ENCODE results near the gene WWC2.
"Not testable (repeated sequence)": the region's sequence is repeated elsewhere in the genome, so short reads cannot be mapped to it uniquely, and the experiment has no call there.

The WWC2 gene

DNA sequence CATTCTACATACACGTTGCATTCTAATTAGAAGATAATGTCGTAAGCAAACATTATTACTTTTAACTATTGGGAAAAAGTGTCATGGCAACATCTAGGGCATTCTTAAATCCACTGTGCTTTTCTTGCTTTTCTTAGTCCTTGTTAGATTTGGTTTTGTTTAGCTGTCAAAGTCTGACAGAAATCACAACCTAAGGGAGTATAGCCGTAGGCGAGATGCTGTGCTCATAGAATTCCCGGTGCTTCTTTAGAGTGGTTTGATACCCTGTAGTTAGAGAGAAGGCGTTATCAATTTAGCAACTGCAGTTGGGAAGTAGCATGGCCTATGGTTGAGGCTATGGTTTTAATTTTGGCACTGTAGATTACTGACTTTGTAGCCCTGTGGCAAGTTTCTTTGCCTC is 45.7 kb downstream of the WWC2 start:
- no peak for DNase-seq

- DNase-seq: no peak
Measured at GRCh38 chr4:183145773-183146172, 46.7 kb downstream of the WWC2 start.

DNA sequence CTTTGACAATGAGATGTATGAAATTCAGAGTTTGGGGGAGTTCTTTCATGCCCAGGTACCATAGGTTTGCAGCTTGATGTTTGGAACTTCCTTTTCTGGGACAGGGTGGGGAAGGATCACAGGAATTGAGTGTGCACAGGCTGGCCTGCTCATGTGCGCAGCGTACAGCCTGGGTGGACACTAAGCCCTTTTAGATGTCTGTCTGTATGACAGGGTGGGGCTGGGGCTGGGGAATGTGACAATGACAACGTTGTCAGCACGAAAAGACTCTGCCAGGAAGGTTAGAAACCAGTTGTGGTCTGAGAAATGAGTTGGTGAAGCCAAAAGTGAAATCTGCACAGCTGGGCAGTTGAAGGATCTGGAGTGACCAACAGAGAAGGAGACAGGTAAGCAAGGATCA is 47.4 kb downstream of the WWC2 start:
- no peak for DNase-seq

GRCh38 chr4:183147196-183147595 is 48.1 kb downstream of the WWC2 start:
- DNase-seq: no peak

- no peak for DNase-seq
Measured at GRCh38 chr4:183147983-183148382, 48.9 kb downstream of the WWC2 start.

DNA sequence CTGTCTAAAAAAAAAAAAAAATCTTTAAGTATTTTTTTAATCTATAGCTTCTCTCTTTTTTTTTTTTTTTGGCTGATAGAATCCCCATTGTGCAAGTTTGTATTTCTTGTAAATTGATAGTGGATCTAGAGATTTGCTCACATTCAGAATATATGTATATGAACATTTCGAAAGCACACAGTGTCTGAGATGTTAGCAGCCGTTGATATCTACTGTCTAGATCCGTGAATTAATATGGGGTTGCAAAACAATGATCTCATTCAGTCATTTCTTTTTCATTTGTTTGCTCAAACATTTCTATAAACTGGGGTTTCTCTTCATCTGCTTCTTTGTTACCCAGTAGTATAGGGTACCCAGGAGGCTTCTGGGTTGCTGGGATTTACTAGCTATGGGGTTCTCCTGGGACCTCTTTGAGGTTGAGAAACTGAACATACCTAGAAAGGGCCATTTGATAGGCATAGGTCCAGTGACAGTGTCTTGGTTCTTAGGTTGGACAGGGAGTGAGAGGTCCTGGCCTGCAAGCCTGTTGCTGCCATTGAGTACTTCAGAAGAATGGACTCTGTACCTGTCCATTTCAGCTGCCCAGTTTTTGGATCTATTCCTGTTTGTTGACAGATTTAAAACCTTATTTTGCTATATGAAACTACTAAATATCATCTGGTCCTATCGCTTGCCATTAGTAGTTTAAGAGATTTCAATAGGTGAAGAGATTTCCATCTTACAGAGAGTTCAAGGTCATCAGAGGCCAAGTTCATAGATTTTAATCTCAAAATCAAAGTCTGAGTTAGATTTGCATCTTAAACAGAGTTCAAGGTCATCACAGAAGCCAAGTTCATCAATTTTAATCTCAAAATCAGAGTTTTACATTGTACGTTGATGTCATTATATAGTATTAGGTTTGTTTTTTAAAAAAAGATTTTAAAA is 50.8 kb downstream of the WWC2 start:
- DNase-seq: no peak

DNA sequence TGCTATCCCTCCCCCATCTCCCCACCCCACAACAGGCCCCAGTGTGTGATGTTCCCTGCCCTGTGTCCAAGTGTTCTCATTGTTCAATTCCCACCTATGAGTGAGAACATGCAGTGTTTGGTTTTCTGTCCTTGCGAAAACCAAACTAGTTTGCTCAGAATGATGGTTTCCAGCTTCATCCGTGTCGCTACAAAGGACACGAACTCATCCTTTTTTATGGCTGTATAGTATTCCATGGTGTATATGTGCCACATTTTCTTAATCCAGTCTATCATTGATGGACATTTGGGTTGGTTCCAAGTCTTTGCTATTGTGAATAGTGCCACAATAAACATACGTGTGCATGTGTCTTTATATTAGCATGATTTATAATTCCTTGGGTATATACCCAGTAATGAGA is 51.6 kb downstream of the WWC2 start:
- not testable (repeated sequence) for DNase-seq

DNA sequence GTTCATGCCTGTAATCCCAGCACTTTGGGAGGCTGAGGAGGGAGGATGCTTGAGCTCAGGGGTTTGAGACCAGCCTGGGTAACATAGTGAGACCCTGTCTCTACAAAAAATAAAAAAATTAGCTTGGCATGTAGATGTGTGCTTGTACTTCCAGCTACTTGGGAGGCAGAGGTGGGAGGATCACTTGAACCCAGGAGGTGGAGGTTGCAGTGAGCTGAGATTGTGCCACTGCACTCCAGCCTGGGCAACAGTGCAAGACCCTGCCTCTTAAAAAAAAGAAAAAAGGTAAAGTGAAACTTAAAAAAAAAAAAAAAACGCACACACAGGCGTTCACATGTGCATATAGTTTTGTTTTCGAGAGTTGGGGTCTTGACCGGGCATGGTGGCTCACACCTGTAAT is 53.2 kb downstream of the WWC2 start:
- not testable (repeated sequence) for DNase-seq

DNA sequence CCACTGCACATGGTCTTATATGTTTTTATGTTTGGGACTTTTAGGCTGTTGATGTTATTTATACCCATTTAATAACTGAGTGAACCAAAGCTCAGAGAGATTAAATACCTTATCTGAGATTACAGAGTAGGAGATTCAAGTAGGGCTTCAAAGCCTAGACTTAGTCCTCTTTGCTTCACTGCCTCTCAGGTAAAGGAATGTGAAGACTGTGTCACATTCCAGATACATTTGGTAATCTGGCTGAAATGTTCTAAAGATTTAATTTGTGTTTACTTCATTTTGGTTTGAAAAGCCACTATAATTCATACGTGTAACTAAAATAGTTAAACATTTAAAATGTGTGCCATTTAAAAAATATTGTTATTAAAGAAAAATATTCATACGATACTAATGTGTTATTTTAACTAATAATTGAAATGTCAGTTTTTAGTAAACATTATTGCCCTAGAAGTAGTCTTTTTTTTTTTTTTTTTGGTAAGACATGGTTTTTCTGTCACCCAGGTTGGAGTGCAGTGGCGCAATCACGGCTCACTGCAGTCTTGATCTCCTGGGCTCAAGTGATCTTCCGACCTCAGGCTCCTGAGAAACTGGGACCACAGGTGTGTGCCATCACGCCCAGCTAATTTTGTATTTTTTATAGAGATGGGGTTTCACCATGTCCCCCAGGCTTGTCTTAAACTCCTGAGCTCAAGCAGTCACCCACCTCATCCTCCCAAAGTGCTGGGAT is 54.3 kb downstream of the WWC2 start:
- no peak for DNase-seq

DNA sequence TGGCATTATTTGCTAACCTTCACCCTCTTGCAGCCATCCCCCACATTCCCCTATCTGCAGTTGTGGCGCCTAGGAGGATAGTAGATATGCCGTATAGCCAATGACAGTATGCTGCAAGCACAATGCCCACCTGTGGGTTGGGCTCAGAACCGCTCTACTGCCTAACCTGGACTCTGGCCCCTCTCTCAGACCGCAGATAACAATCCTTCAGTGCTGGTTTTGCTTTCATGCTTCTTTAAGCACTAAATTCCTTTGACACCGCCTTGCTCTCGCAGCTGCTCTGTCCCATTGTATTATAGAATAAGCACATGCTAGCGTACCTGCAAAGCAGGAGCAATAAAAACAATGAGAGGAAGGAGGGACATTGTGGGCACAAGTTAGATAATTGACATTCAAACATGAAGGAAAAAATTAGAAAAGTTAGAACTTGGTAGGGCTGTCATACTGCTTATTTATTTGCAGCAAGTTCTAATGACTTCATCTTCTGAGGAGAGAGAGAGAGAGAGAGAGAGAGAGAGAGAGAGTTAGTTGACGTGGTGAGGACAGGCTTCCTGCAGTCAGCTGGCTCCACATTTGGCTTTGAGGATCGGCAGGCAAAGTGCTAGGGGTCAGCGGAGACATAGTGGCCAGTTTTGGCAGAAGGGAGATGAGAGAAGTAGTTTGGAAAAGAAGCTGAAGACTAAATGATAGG is 55.8 kb downstream of the WWC2 start:
- no peak for DNase-seq

DNA sequence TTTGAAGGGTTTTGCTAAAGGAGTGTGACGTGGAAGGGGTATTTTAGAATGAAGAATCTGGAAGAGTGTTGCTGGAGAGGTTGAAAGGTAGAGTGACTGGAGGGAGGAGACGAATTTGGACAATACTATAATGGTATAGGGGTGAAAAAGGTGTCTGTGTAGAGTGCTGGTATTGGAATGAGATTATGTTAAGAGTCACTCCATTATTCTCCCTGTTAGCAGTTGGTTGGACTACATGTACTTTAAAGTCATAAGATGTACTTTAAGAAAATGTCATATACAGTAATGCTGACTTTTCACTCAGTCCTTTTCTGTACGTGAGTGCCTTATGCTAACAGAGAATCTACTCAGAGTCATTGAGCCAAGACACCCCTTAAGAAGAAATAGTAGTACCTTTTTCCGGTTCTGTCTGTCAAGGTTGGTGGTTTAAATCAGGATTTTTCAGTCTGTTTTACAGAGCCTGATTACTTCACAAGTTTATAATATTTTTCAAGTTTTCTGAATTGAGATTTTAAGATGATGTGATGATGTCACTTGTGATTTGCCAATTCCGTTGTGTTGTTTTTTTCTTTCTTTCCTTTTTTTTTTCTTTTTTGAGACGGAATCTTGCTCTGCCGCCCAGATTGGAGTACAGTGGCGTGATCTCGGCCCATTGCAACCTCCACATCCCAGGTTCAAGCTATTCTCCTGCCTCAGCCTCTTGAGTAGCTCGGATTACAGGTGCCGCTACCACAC is 56.6 kb downstream of the WWC2 start:
- DNase-seq: no peak

GRCh38 chr4:183157215-183157614 is 58.2 kb downstream of the WWC2 start:
- no peak for DNase-seq

- no peak for DNase-seq
Measured at GRCh38 chr4:183158062-183158461, 59.0 kb downstream of the WWC2 start.

GRCh38 chr4:183161630-183162029 is 62.6 kb downstream of the WWC2 start:
- no peak for DNase-seq

DNA sequence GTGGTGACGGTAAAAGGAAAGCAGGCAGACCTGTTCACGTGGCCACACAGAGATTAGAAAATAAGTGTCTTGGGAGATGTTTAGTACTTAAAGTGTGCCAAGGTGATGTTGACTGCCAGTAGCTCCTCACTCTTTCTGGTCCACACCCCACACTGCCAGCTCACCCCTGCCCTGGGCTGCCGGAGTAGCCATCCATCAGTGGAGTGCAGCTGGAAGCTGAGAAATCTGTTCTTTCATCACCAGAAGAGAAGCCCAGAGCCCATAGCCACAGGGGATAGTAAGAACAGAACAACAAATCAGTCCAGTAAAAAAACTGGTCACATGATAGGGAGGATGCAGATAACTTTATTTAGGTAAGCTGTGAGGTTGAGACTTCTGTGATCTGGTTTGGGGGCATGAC is 64.1 kb downstream of the WWC2 start:
- no peak for DNase-seq

GRCh38 chr4:183164963-183165362 is 65.9 kb downstream of the WWC2 start:
- DNase-seq: no peak

DNA sequence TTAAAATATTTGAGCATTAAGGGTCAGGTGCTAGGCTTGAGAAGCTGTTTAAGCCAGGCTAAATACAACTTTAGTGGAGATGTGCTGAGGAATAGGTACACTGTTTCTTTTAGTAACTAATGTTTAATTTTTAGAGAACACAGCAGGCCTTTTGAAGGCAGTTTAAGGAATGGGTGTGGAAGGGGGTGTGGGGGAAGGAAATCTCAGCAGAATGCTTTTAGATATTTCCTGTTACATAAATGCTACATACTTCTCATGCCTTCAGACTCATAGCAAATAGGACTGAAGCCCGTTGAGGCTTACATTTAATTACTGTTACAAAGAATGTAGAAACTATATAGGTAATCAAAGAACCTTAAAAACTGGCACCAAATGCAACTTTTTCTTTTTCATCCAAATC is 66.3 kb downstream of the WWC2 start:
- no peak for DNase-seq

DNA sequence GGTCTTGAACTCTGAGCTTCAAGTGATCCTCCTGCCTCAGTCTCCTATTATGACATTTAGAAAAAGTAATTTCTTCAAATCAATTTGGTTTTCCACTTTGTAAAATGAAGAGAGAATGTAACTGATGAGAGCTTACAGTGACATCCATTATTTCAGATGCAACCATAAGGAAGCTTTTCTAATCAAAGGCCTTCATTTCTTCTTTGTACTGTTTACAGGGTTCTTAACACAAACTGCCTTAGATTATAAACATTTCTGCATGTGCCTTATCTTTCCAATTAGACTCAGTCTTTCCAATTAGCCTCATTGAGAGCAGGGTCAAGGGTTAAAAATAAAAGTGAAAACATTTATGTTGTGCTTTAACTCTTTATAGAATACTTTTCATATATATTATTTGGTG is 71.8 kb downstream of the WWC2 start:
- DNase-seq: no peak

DNA sequence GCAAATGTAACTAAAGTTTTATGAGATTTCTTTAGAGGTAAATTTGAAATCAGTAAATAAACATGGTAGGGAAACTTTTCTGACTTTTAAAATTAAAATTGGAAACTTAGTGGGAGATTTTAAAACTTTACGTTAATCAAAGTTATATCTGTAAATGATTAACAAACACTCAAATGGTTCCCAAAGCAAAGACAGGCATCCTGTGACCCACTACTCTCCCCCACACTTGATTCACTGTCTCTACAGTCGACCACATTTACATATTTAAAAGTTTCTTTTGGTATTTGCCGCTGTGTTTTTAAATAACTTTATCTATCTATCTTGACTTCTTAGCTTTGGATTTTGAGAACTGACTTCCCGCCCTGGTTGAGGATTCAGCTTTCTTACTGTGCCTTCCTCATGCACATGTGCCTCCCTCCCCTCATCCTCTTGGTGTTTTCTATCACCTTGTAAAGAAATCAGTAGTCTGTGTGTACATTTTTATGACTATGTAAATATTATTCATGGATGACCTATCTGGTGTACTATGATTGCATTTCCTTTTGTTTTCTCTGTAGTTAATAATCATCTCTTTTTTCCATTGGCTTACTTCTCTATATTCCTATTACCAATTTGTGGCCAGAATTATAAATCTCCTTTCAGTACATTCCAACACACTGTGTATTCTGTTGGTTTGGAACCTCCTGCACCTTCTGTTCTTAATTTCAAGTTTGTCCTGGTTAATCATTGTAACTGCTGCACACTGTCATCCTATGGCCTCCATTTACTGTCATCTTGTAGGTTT is 72.6 kb downstream of the WWC2 start:
- no peak for DNase-seq

GRCh38 chr4:183172881-183173280 is 73.8 kb downstream of the WWC2 start:
- DNase-seq: no peak

DNA sequence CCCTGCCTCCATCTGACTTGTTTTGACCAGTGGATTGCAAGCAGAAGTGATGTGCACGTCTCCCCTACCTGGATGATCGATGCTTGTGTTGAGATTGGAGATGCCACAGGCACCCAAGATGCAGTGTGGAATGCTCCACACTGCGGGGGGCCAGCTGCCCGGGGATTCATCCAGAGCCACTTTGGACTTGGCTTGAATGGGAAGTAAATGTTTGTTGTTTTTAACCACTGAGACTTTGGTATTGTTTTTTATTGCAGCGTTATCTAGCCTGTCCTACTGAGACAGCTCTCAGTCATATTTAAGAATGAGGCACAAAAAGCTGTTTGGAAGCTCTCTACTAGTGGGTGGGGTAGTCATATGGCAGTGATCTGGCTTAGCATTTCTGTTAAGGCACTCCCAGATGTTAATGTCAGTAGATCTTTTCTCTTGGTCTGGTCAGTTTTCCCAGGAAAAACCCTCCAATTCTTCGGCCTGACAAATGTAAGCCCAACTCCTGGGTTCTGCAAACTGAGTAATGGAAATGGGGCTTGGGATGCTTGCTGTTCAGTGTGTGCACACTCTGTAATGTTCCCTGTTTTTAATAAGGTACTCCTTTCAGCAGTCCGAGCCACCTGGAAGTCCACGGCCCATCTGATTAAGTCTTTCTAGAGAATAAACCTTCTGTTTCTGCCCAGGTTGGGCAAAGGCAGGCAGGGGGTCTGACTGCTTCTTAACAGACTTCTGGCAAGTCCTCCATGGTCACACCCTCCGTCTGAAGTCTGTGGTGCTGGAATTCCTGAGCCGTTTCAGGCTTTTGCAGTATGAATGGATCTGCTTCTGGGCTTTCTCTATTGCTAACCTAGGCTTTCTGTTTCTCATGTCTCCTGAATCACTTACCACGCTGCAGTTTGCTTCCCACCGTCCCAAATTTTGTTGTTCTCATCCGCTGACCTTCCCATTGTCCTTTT is 74.8 kb downstream of the WWC2 start:
- DNase-seq: no peak
